Caco-2 (cell line): Measurements from ENCODE around the gene SPINK5. TPM values are rescaled to one million over a fixed set of nuclear protein-coding genes. Genes with fewer than 3 reads are reported as not detected.

Source experiments
- BruUV-seq: library from RNA; stranded (reverse); fragments of 400-500 nt; replicated peaks from 2 replicates; lab custom pipeline; 2021; lab: Mats Ljungman, UMichigan
- CTCF ChIA-PET: fragments of 300-600 bp; sonication (Branson Sonifier 250); formaldehyde crosslinking; loops from one replicate; lab custom pipeline; 2022; ENCODE audit warnings: antibody characterized with exemption; lab: Charles Lee
- POLR2A ChIA-PET: fragments of 300-600 bp; sonication (Branson Sonifier 250); formaldehyde crosslinking; loops from one replicate; lab custom pipeline; 2022; ENCODE audit warnings: antibody characterized with exemption; lab: Charles Lee
- DNase-seq, 2 experiments: peaks; one replicate each; pipeline versions ENCODE4 v3.0.0 to v3.0.0-alpha.2; 2020 to 2022
- H3K27me3 ChIP-seq: replicated peaks from 2 replicates; pipeline ENCODE4 v1.6.0; 2011; ENCODE audit warnings: low read length; ENCODE audit not compliant: control insufficient read depth, insufficient read depth
- H3K36me3 ChIP-seq: 2 replicates; pipeline ENCODE4 v1.5.1; 2011; ENCODE audit warnings: low read length; ENCODE audit not compliant: control insufficient read depth, insufficient read depth
- H3K4me1 ChIP-seq: fragments of 250-450 bp; sonication (Bioruptor Pico); 2 replicates; pipeline ENCODE4 v1.5.1; 2020; ENCODE audit warnings: mild to moderate bottlenecking
- H3K4me3 ChIP-seq: 2 replicates; pipeline ENCODE4 v1.5.1; 2011; ENCODE audit warnings: low read depth, mild to moderate bottlenecking, control low read depth, low read length
- H3K9me3 ChIP-seq: fragments of 250-450 bp; sonication (Bioruptor Pico); 2 replicates; pipeline ENCODE4 v1.5.1; 2020; ENCODE audit warnings: mild to moderate bottlenecking, moderate library complexity
- H3K27ac Mint-ChIP-seq: one replicate; pipeline ENCODE4 v1.8.0; 2022; ENCODE audit warnings: mixed read lengths; ENCODE audit not compliant: unreplicated experiment
- H3K27me3 Mint-ChIP-seq: one replicate; pipeline ENCODE4 v1.8.0; 2022; ENCODE audit warnings: mixed read lengths; ENCODE audit not compliant: insufficient read depth, unreplicated experiment
- H3K36me3 Mint-ChIP-seq: one replicate; pipeline ENCODE4 v1.8.0; 2022; ENCODE audit warnings: mild to moderate bottlenecking, mixed read lengths; ENCODE audit not compliant: insufficient read depth, unreplicated experiment
- H3K4me1 Mint-ChIP-seq: one replicate; pipeline ENCODE4 v1.8.0; 2022; ENCODE audit warnings: low read depth, mixed read lengths; ENCODE audit not compliant: unreplicated experiment
- H3K4me3 Mint-ChIP-seq: one replicate; pipeline ENCODE4 v1.8.0; 2022; ENCODE audit warnings: mild to moderate bottlenecking, moderate library complexity, mixed read lengths; ENCODE audit not compliant: unreplicated experiment
- H3K9me3 Mint-ChIP-seq: one replicate; pipeline ENCODE4 v1.8.0; 2022; ENCODE audit warnings: mixed read lengths; ENCODE audit not compliant: unreplicated experiment
- intact Hi-C: fragments of 100-400 bp; cut with micrococcal nuclease; formaldehyde crosslinking; loops from one replicate; pipeline ENCODE4 v1.10.0; 2022; ENCODE audit not compliant: unreplicated experiment
- total RNA-seq: library from RNA; stranded (reverse); gene quantifications from 2 replicates; pipeline ENCODE4 v1.2.3, GENCODE V29; 2022
- TF ChIP-seq, protein P1 (sequence below), 2 experiments: fragments of 200-600 bp in 1 of 2; IDR thresholded peaks; 1 replicate in 1 of 2; 2 replicates in 1 of 2; pipeline versions ENCODE4 v1.5.1 to v1.8.0; 2011 to 2022; ENCODE audit warnings: antibody characterized with exemption in 1 of 2, control low read depth in 1 of 2, inconsistent platforms in 1 of 2, low read depth in 1 of 2, low read length in 1 of 2, mild to moderate bottlenecking in 1 of 2, moderate library complexity in 1 of 2; ENCODE audit not compliant: insufficient read depth in 1 of 2, severe bottlenecking in 1 of 2, unreplicated experiment in 1 of 2

Gene SPINK5
- total RNA-seq, 1 experiment from 2014 or later = 2.2 TPM

DNA sequence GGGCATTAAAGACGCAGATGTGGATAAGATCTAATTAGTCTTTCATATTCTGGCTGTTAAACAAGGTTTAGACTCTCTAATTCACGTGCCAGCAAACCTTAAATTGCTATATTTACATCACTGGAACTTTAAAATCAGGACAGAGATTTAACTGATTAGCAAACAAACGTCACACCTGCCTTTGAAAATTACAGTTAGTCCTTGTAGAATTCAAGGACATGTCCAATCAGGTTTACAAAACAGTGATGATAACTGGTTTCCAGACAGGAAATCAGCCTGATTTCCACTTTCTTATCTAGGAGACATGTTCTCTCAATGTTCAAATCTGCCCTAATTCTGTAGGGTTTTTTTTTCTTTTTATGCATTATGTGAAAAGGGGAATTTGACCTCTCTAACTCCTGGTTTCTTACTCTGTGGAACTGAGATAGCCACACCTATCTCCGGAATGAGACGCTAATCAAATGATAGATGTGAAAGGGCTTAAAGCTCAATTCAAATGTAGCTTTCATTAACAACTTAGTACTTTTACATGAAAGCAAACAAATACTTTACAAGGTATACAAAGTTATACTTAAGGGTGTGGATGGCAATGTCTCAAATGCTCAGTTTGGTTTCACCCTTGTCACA is 26.5 kb downstream of the SPINK5 start:
- peaks cover 11% of the 10 kb centered on the region; the same call in 1 of the 2 replicates for H3K4me1 ChIP-seq
- Mint-ChIP-seq H3K4me3 (peak overlapping the region; percentile 60), H3K27ac (no peak overlapping the region), H3K9me3 (no peaks in the 10 kb centered on the region), H3K27me3 (no peaks in the 10 kb centered on the region), H3K36me3 (no peaks in the 10 kb centered on the region), H3K4me1 (peaks cover 12% of the 10 kb centered on the region)
- CTCF ChIA-PET = no interaction called here
- H3K9me3 ChIP-seq = no peaks in the 10 kb centered on the region
- intact Hi-C loops = no loop called here
- no peak for DNase-seq
- TF ChIP-seq, protein P1, sequence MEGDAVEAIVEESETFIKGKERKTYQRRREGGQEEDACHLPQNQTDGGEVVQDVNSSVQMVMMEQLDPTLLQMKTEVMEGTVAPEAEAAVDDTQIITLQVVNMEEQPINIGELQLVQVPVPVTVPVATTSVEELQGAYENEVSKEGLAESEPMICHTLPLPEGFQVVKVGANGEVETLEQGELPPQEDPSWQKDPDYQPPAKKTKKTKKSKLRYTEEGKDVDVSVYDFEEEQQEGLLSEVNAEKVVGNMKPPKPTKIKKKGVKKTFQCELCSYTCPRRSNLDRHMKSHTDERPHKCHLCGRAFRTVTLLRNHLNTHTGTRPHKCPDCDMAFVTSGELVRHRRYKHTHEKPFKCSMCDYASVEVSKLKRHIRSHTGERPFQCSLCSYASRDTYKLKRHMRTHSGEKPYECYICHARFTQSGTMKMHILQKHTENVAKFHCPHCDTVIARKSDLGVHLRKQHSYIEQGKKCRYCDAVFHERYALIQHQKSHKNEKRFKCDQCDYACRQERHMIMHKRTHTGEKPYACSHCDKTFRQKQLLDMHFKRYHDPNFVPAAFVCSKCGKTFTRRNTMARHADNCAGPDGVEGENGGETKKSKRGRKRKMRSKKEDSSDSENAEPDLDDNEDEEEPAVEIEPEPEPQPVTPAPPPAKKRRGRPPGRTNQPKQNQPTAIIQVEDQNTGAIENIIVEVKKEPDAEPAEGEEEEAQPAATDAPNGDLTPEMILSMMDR (IDR thresholded peaks at IDR 0.05; ENCODE audit: insufficient read depth in 1 of 2, low read depth in 1 of 2, low read length in 1 of 2, severe bottlenecking in 1 of 2, unreplicated experiment in 1 of 2) = no peak
- no peaks in the 10 kb centered on the region for H3K27me3 ChIP-seq
- H3K4me3 ChIP-seq = no peak overlapping the region
- no TSS peak for BruUV-seq
- H3K36me3 ChIP-seq = no peaks in the 10 kb centered on the region
- POLR2A ChIA-PET = no interaction called here

DNA sequence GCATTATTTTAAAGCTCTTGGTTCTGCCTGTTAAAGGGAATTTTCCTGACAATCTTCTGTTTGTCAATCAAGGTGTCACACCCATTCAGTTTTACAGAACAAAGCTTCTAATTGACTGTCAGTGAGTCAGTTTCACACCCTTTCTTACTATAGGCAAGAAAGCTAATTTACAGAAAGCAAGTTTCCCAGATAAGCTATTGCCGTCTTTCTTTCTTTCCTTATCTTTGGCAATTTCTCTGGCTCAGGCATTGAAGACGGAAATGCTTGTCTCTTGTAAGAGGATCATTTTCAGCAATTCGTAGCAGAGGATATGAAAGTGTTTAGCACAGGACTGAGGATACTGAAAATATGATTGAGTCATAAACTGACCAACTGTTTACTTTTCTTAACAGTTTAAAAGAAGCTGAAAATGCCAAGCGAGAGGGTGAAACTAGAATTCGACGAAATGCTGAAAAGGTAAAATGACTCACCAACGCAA is 27.0 kb downstream of the SPINK5 start:
- Mint-ChIP-seq H3K36me3 (no peaks in the 10 kb centered on the region), H3K4me3 (peak overlapping the region; percentile 60), H3K9me3 (no peaks in the 10 kb centered on the region), H3K4me1 (peaks cover 12% of the 10 kb centered on the region), H3K27ac (no peak overlapping the region), H3K27me3 (no peaks in the 10 kb centered on the region)
- ChIA-PET CTCF (no interaction called here), POLR2A (no interaction called here)
- intact Hi-C loops = no loop called here
- peak in 1 of 2 experiments; percentile 3 for DNase-seq
- no peaks in the 10 kb centered on the region for H3K36me3 ChIP-seq
- H3K4me3 ChIP-seq = no peak overlapping the region
- no peaks in the 10 kb centered on the region for H3K9me3 ChIP-seq
- H3K4me1 ChIP-seq = peaks cover 11% of the 10 kb centered on the region; the same call in 1 of the 2 replicates
- TF ChIP-seq, protein P1 (IDR thresholded peaks at IDR 0.05; ENCODE audit: insufficient read depth in 1 of 2, low read depth in 1 of 2, low read length in 1 of 2, severe bottlenecking in 1 of 2, unreplicated experiment in 1 of 2) = no peak
- no peaks in the 10 kb centered on the region for H3K27me3 ChIP-seq
- BruUV-seq = TSS peak; percentile 67

DNA sequence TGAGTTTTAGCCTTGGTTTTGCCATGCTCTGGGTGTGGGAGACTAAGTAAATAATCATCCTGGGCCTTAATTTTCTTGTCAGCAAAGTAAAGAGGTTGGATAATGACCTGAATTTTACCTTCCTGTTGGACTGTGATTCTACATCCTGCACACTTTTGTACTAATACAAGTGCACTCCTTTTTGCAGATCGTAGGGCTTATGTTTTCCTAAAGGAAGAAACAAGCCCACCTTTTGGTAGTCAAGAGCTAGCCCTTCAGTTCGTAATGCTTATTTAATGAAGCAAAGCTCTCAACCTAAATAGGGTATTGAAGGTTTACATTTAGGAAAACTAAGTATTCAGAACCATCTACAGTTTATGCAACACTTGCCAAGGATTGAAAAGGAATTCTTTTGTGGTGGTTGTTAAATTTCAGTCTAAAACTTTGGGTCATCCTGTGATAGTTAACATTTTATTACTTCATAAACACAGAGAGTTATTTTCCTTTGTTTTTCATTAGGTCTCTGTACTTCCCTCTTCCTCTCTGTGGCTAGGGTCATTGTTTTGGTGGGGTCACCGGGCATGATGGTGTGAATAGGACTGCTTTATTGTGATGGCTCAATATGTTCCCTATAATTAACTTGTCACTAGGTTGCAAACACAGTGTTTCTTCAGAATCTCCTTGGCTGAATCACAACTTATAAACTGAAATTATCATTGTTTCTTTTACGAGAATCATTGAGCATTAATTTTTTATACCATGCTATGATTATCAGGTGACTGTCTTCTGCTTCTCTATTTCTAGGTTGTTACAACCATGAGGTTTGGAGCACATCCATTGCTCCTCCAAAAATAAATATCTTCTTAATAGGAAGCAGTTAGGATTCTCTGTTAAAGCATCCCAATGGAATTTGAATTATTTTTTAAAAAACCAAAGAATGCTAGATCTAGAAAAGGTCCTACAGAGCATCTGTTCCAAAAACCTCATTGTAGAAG is 28.5 kb downstream of the SPINK5 start:
- H3K27me3 Mint-ChIP-seq = no peaks in the 10 kb centered on the region
- no TSS peak for BruUV-seq
- no peaks in the 10 kb centered on the region for H3K36me3 ChIP-seq
- no peaks in the 10 kb centered on the region for H3K9me3 Mint-ChIP-seq
- peaks cover 11% of the 10 kb centered on the region; the same call in 1 of the 2 replicates for H3K4me1 ChIP-seq
- H3K9me3 ChIP-seq = no peaks in the 10 kb centered on the region
- H3K4me1 Mint-ChIP-seq = peaks cover 12% of the 10 kb centered on the region
- H3K4me3 Mint-ChIP-seq = no peak overlapping the region
- ChIA-PET POLR2A (no interaction called here), CTCF (no interaction called here)
- H3K27ac Mint-ChIP-seq = no peak overlapping the region
- no peak overlapping the region for H3K4me3 ChIP-seq
- H3K27me3 ChIP-seq = no peaks in the 10 kb centered on the region
- DNase-seq = no peak
- TF ChIP-seq, protein P1 (IDR thresholded peaks at IDR 0.05; ENCODE audit: insufficient read depth in 1 of 2, low read depth in 1 of 2, low read length in 1 of 2, severe bottlenecking in 1 of 2, unreplicated experiment in 1 of 2) = no peak
- intact Hi-C loops = no loop called here
- H3K36me3 Mint-ChIP-seq = no peaks in the 10 kb centered on the region
